Stimulated activated CD8-positive, alpha-beta memory T cell treated with anti-CD3 and anti-CD28 coated beads, Interleukin-15, amount 100 ng/mL, for 1 hour (primary cell): Measurements from ENCODE around the gene NECTIN2.
"Not testable (repeated sequence)": the region's sequence is repeated elsewhere in the genome, so short reads cannot be mapped to it uniquely, and the experiment has no call there.

Experiments
- DNase-seq: peaks from one replicate; pipeline ENCODE4 v3.0.0-alpha.2; 2020; ENCODE audit warnings: low read depth

The NECTIN2 gene

DNA sequence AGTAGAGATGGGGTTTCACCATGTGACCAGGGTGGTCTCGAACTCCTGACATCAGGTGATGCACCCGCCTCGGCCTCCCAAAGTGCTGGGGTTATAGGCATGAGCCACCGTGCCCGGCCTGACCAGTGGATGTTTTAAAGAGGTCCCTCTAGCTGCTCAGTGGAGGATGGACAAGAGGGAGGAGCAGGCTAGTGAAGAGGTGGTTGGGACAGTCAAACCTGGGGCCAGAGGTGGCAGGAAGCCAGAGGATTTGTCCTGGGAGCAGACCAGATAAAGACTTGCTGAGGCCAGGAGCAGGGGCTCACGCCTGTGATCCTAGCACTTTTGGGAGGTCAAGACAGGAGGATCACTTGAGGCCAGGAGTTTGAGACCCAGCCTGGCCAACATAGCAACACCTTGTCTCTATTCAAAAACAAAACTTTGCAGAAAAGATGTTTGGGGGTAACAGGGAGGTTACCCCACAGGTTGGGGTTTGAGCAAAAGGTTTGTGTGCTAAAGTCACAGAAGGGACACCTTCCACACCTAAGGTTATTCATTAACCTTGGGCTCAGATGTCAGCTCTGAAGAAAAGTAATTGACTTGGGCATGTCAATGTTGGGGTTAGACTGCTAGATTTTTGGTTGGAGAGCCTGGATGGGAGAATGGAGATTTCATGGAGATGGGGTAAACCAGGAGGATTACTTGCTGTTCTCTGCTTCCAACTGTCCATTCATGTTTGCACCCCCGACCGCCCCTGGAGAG, 28.2 kb upstream of the NECTIN2 start:
- no peak for DNase-seq

DNA sequence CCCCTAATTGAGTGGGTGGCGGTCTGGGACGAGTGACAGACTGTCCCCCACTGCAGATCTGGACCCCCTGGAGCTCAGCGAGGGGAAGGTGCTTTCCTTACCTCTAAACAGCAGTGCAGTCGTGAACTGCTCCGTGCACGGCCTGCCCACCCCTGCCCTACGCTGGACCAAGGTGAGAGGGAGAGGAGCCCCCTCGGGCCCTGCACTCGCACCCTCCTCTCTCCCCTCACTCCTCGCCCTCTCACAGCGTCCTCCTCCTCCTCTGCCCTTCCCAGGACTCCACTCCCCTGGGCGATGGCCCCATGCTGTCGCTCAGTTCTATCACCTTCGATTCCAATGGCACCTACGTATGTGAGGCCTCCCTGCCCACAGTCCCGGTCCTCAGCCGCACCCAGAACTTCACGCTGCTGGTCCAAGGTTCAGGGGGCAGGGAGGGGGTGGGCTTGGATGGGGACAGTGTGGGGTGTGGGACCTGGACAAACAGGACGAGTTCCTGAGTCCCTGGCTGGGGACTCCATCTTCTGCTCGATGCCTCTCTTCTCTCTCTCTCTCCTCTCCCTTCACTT, 27.5 kb upstream of the NECTIN2 start:
- no peak for DNase-seq

DNA sequence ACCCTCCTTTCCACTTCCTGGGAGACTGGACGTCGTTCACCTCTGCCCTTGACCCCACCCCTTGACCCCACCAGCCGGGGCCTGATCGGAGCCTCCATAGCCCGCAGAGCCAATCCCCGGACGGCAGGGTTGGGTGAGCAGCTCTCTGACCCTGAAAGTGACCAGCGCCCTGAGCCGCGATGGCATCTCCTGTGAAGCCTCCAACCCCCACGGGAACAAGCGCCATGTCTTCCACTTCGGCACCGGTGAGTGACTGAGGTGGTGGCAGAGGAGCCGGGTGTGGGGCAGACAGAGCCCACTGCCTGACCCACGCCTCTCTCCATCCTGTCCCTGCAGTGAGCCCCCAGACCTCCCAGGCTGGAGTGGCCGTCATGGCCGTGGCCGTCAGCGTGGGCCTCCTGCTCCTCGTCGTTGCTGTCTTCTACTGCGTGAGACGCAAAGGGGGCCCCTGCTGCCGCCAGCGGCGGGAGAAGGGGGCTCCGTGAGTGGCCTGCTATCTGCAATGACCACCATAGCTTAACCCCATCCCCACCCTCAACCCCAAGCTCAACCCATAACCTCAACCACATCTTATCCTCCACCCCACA, 26.8 kb upstream of the NECTIN2 start:
- no peak for DNase-seq

DNA sequence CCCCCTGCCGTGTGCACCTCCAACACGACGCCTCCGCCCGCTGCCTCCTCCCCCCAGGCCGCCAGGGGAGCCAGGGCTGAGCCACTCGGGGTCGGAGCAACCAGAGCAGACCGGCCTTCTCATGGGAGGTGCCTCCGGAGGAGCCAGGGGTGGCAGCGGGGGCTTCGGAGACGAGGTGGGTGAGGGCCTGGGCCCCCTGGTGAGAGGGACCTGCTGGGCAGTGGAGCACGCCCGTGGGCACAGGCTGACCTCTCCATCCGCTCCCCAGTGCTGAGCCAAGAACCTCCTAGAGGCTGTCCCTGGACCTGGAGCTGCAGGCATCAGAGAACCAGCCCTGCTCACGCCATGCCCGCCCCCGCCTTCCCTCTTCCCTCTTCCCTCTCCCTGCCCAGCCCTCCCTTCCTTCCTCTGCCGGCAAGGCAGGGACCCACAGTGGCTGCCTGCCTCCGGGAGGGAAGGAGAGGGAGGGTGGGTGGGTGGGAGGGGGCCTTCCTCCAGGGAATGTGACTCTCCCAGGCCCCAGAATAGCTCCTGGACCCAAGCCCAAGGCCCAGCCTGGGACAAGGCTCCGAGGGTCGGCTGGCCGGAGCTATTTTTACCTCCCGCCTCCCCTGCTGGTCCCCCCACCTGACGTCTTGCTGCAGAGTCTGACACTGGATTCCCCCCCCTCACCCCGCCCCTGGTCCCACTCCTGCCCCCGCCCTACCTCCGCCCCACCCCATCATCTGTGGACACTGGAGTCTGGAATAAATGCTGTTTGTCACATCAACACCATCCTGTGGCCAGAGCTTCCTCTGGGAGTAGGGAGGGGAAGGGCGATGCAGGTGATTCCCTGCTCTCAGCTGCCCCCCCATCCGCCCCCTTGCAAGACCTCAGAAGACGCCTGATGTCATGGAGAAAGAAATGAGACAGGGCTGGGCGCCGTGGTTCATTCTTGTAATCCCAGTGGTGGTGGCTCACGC, 25.2 kb upstream of the NECTIN2 start:
- no peak for DNase-seq

DNA sequence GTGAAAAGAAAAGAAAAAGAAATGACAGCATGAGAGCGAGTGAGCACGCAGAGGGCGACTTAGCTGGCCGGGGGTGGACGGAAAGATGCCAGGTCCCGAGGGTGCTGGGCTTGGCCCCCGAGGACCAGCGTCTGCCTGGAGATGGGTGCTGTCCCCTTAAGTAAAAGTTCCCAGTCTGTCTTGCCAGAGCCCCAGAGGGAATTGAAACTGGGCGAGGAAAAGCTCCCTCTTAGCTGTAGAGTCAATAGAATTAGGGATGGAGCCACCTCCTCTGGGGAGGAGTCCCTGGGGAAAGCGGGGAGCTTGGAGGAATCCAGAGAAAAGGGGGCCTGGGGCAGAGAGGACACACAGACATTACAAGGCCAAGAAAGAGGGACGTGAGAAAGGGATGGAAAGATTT, 23.9 kb upstream of the NECTIN2 start:
- DNase-seq = no peak

DNA sequence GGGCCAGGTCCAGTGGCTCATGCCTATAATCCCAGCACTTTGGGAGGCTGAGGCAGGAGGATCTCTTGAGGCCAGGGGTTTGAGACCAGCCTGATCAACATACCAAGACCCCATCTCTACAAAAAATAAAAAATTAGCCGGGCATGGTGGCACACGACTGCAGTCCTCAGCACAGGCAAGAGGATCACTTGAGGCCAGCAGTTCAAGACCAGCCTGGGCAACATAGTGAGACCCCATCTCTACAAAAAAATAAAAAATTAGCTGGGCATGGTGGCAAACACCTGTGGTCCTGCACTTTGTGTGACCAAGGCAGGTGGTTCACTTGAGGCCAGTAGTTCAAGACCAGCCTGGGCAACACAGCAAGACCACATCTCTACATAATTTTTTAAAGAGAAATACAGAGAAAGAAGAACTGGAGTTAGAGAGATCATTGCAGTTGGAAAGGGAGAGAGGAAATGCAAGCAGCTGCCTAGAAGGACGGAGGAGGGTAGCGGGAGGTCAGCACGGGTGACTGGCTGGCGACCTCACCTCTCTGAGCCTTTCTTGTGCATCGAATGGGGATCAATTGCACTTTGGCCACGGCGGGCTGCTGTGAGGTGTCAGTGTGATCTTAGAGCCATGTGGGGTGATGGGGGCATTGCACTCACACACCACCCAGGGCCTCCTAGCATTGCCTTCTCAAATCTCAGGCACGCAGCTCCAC, 23.3 kb upstream of the NECTIN2 start:
- DNase-seq = no peak

DNA sequence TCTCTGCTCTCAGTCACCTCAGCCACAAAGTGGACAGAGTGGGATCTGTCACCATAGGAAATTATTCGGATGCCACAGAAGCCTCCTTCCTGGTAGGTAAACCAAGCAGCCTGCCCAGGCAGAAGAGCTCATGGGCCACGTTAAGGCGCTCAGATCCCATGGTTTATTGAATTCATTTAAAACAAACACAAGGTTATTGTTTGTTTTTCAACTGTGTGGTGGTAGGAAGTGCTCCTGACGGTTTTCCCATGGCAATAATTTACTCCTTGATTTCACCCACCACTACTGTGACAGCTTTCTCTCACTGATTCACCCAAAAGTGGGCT, 22.8 kb upstream of the NECTIN2 start:
- no peak for DNase-seq

DNA sequence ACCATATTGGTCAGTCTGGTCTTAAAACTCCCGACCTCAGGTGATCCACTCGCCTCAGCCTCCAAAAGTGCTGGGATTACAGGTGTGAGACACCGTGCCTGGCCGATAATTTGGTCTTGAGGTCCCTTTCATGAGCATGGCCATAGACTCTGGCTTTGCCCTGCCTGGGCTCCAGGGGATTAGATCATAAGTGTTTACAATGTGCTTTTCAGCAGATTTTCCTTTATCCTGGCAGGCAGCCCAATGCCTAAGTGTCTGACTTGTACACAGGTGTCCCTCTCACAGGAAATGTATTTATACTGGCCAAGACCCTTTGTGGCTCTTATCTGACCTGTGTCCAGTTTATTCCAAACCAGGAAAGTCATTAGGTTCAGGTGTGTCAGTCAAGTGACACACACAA, 21.3 kb upstream of the NECTIN2 start:
- DNase-seq = no peak

DNA sequence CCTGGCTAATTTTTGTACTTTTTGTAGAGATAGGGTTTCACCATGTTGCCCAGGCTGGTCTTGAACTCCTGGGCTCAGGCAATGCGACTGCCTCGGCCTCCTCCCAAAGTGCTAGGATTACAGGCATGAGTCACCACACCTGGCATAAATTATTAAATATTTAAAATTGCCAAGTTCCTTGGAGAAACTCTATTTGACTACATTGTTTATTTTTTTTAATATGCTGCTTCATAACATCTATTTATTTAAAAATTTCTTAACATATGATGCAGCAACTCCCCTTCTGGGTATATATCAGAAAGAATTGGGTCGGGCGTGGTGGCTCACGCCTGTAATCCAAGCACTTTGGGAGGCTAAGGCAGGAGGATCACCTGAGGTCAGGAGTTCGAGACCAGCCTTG, 13.2 kb upstream of the NECTIN2 start:
- not testable (repeated sequence) for DNase-seq

DNA sequence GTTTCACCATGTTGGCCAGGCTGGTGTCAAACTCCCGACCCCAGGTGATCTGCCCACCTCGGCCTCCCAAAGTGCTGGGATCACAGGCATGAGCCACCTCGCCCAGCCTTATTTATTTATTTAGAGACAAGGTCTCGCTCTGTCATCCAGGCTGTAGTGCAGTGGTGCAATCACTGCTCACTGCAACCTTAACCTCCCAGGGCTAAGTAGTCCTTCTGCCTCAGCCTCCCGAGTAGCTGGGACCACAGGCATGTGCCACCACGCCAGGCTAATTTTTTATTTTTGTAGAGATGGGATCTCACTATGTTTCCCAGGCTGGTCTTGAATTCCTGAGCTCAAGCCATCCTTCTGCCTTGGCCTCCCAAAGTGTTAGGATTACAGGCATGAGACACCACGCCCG, 11.7 kb upstream of the NECTIN2 start:
- not testable (repeated sequence) for DNase-seq

DNA sequence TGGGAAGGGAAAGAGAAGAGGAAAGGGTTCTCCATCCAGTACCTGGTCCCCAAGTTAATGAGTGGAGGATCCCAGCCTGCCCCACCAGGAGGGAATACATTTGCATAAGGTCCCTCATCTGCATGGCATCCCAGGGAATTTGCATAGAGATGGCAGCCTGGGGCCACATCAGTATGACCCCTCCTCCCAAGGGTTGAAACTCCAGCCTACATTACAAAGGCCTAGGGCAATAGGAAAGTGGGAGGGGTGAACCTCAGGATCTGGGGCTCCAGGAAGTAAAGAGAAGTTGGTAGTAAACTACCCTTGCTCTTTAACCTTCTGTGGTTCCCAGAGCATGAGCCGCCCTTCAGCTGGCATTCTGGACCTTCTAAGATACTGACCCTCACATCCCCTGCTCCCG, 6.8 kb upstream of the NECTIN2 start:
- no peak for DNase-seq

DNA sequence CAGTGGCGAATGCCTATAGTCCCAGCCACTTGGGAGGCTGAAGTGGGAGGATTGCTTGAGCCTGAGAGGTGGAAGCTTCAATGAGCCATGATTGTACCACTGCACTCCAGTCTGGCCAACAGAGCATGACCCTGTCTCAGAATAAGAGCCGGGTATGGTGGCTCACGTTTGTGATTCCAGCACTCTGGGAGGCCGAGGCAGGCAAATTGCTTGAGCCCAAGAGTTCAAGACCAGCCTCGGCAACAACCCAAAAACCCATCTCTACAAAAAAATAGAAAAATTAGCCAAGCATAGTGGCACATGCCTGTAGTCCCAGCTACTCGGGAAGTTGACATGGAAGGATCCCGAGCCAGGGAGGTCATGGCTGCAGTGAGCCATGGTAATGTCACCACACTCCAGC, 5.3 kb upstream of the NECTIN2 start:
- no peak for DNase-seq

DNA sequence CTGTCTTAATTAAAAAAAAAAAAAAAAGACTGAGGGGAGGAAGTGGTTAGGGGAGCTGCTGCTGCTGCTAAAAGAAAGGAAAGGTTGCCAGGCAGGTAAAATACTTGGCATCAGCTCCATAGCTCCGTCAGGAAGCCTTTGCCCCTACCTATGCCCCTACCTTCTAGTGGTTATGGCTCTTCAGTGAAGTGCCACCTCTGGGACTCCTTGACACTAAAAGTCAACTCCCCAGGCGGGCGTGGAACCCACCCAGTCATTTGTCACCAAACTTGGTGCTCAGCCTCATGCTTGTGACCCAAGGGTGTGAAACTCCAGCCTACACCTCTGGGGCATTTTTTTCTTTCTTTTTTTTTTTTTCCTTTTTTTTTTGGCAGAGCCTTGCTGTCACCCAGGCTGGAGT, 4.9 kb upstream of the NECTIN2 start:
- DNase-seq = no peak

DNA sequence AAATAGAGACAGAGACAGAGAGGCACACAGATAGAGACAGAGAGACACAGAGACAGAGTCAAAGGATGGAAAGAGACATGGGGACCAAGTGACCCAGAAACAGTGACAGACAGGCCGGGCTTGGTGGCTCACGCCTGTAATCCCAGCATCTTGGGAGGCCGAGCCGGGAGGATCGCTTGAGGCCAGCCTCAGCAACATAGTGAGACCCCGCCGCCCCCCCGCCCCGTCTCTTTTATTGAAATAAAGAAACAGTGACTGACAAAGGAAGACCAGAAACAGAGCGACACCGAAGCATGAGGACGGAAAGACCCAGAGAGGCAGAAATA, 848 bp upstream of the NECTIN2 start:
- DNase-seq = no peak

DNA sequence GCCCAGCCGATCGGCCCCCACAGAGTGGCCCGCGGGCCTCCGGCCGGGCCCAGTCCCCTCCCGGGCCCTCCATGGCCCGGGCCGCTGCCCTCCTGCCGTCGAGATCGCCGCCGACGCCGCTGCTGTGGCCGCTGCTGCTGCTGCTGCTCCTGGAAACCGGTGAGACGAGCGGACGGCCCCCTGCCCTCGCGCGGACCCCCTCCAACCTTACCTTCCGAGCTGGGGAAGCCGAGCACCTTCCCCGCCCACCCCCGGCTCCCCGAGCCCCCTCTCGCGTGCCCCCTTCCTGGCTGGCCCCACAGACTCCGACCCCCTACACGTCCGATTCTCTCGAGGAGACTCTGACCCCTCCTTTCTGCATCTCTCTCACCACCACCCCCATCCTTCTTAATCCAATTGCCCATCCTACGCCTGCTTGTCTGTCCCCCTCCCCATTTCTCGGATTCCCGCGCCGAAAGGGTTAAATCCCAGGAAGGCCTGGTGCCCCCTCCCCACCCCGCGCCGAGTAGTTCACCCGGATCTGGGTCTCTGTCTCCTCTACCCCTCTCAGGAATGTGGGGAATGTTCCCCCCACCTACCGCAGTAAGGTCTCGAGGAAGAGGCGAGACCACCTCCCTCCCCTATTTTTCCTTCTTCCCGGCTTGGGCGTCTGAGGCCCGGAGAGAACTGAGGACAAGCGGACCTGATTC, 502 bp downstream of the NECTIN2 start:
- DNase-seq = no peak

DNA sequence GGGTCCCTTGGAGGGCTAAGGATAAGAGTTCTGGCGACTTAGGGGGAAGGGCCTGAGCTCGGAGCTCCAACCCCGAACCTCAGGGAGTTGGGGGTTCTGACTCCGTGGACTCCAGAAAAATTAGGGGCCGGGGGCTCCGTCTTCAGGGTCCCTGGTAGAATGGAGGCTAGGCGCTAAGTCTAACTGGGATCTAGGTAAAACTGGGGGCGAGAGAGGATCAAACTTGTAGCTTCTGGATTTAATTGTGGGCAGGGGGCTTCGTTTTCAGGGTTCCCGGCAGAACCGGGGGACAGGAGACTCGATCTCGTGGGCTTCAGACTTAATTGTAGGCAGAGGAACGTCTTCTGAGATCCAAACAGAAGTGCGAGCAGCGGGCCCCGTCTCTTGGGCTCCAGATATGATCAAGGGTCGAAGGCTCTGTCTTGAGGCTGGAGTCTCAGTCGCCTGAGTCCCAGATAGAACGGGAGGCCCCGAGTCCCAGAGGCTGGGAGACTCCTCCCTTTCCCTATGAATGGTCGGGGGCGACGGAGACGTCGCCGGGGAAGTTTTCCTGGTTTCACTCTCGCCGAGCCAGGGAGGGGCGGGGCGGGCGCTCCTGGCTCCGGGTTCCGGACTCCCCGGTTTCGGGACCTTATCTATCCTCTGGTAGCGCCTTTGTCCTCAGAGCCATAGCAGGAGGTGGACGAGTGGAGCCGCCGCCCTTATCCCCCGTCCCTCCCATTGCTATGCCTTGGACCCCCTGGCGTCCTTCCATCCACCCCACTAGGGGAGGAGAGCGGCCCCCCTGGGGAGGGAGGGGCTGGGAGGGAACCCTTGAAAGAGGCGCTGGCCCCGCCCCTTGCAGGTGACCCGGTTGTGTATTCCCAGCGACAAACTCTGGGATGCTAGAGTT, 1.3 kb downstream of the NECTIN2 start:
- DNase-seq = no peak

DNA sequence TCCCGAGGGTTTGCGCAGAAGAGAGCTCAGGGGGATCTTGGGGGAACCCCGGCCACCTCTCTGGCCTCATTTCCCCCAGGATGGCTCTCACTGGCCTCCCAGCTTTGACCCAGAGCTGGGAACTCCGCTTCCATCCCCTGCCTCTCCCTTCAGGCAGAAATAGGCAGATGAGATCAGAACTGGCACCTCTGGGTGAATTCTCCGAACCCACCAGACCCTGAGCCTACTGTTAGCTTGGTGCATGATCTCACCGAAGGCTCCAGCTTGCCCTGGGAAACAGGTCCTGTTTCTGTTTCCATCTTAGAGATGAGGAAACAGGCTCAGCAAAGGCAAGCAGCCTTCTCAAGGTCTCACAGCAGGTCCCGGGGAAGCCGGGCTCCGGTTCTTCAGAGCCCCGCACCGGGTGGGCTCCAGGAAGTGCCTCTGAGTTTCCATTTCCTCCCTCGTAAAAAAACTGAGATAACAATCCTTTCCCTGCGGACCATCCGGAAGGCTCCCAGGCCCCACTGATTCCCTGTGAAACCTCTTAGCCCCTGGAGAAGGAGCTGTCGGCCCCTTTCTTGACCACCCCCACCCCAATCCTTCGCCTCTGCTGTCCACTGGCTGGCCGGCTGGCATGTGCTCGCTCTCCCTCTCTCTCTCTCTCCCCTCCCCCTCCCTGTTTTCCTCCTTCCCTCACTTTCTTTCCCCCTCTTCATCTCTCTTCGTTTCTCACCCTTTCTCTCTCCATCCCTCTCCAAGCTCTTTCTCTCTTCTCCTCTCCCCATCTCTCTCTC, 2.1 kb downstream of the NECTIN2 start:
- DNase-seq = no peak

DNA sequence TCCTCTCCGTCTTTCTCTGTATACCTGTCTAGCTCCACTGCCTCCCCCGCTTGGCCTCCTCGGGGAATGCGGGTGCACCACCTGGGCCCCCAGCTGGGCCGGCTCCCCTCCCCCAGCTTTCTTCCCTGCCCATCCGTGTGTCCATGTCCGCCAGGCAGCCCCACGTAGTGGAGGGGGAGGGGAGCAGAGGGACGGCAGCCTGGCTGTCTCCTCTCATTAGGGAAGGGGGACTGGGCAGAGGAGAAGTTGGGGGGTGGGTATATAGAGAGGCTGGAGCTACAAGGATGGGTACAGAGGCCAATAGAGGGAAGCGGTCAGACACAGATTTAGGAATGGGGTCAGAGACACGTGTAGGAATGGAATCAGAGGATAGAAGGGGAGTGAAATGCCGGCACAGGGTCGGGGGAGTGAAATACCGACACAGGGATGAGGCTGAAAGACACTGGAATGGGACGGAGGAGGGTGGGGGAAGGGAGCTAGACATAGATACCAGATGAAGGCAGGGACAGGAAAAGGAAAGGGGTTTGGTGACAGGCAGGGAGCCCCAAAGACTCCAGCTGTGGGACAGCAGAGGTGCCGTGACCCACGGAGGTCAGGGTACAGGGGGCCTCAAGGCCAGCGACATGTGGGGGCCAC, 2.8 kb downstream of the NECTIN2 start:
- DNase-seq = no peak

DNA sequence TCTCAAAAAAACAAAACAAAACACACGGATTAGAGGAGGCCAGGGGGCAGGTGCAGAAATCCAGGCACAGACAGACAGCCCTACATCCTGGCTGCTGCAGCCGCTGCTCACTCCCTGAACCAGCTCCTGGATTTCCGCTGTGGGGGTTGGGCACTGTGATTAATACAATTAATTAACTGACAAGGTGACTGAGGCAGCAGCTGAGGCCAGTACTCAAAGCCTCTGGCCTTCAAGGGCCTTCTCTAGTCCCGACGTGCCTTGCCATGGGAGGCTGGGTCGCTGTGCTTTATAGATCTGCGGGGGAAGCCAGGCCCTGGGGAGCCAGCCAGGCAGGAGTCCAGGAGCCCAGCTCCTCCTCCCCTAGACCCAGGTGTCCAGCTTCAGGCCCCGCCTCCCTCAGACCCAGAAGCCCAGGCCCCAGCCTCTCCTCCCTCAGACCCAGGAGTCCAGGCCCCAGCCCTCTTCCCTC, 4.6 kb downstream of the NECTIN2 start:
- no peak for DNase-seq
